SH-SY5Y (cell line): ENCODE results near the gene DYNC2H1.

Experiments
- GATA2 ChIP-seq: IDR thresholded peaks from 2 replicates; pipeline ENCODE4 v1.6.1; 2011; ENCODE audit warnings: mild to moderate bottlenecking, low read depth, low read length
- GATA3 ChIP-seq: IDR thresholded peaks from 2 replicates; pipeline ENCODE4 v1.6.1; 2011; ENCODE audit warnings: low read depth, mild to moderate bottlenecking, low read length, moderate library complexity

DNA sequence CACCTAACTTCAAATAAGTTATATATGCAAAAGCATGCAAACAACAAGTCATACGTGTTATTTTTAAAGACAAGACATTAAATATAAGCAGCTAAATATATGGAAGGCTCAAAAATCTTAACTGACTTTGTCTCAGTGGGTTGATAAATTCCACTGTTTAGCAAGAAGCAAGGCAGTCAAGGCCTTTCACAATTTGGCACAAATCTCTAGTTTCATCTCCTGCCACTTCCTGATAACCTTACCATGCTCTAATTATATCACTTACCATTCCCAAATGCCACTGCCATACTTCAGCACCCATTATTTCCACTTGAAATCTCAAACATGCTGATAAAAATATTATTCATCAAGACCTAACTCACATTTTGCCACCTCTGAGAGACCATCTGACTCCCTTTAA, 42.1 kb upstream of the DYNC2H1 start:
- TF ChIP-seq GATA3 (no peak), GATA2 (no peak)
